Liver (tissue), 9 donors: ENCODE measurements around the gene UNC13C. TPM values are rescaled to one million over a fixed set of nuclear protein-coding genes. Genes with fewer than 3 reads are reported as not detected.

ENCODE experiments used
- DNase-seq: peaks from one replicate; pipeline ENCODE4 v3.0.0-alpha.2; 2017; ENCODE audit warnings: low spot score
- H3K27ac ChIP-seq, 2 donors: one replicate each; pipeline ENCODE4 v1.7.0; 2013; ENCODE audit warnings: inconsistent platforms in 2 of 2, low read length in 2 of 2, control low read depth in 1 of 2, low read depth in 1 of 2, mild to moderate bottlenecking in 1 of 2
- H3K27me3 ChIP-seq, 4 donors: one replicate each; pipeline versions ENCODE4 v1.6.1 to v1.7.0; 2013; ENCODE audit warnings: low read length in 3 of 4, inconsistent platforms in 1 of 4, mild to moderate bottlenecking in 1 of 4, moderate library complexity in 1 of 4; ENCODE audit not compliant: control insufficient read depth in 4 of 4, insufficient read depth in 4 of 4
- H3K36me3 ChIP-seq, 4 donors: one replicate each; pipeline versions ENCODE4 v1.6.1 to v1.7.0; 2013; ENCODE audit warnings: low read length in 3 of 4, mild to moderate bottlenecking in 3 of 4, low read depth in 1 of 4, moderate library complexity in 1 of 4; ENCODE audit not compliant: control insufficient read depth in 4 of 4, insufficient read depth in 3 of 4
- H3K4me1 ChIP-seq, 4 donors: one replicate each; pipeline versions ENCODE4 v1.6.1 to v1.7.0; 2013; ENCODE audit warnings: low read length in 3 of 4, mild to moderate bottlenecking in 3 of 4, moderate library complexity in 1 of 4; ENCODE audit not compliant: control insufficient read depth in 4 of 4, insufficient read depth in 4 of 4
- H3K4me3 ChIP-seq, 3 donors: one replicate each; pipeline versions ENCODE4 v1.6.1 to v1.7.0; 2013; ENCODE audit warnings: low read length in 3 of 3, control low read depth in 1 of 3, low read depth in 1 of 3, mild to moderate bottlenecking in 1 of 3
- H3K9ac ChIP-seq, 2 donors: one replicate each; pipeline ENCODE4 v1.7.0; 2013; ENCODE audit warnings: low read length in 2 of 2, mild to moderate bottlenecking in 2 of 2, moderate library complexity in 2 of 2, control low read depth in 1 of 2, low read depth in 1 of 2
- H3K9me3 ChIP-seq, 4 donors: one replicate each; pipeline versions ENCODE4 v1.6.1 to v1.7.0; 2013; ENCODE audit warnings: low read length in 3 of 4; ENCODE audit not compliant: control insufficient read depth in 4 of 4
- CTCF ChIP-seq: fragments of 150-350 bp; IDR thresholded peaks from 2 replicates; pipeline ENCODE4 v1.5.1; 2017; ENCODE audit warnings: improper control_type of control experiment, low read depth, low read length; ENCODE audit not compliant: missing input control
- EGR1 ChIP-seq, 2 donors: IDR thresholded peaks; 2 replicates each; pipeline ENCODE4 v1.6.1; 2016 to 2018; ENCODE audit warnings: antibody characterized with exemption in 2 of 2, low read depth in 2 of 2
- FOXA2 ChIP-seq: IDR thresholded peaks from 2 replicates; pipeline ENCODE4 v1.6.1; 2016; ENCODE audit warnings: antibody characterized with exemption
- GABPA ChIP-seq, 2 donors: IDR thresholded peaks in 1 of 2; conservative IDR thresholded peaks in 1 of 2; 2 replicates each; pipeline ENCODE4 v1.6.1; 2016; ENCODE audit warnings: antibody characterized with exemption in 2 of 2, mild to moderate bottlenecking in 1 of 2, moderate library complexity in 1 of 2
- HNF4A ChIP-seq, 2 donors: conservative IDR thresholded peaks; 2 replicates each; pipeline ENCODE4 v1.6.1; 2016; ENCODE audit warnings: antibody characterized with exemption in 2 of 2, mild to moderate bottlenecking in 2 of 2
- HNF4G ChIP-seq: IDR thresholded peaks from 2 replicates; pipeline ENCODE4 v1.6.1; 2016; ENCODE audit warnings: antibody characterized with exemption
- MAX ChIP-seq: IDR thresholded peaks from 2 replicates; pipeline ENCODE4 v1.6.1; 2016; ENCODE audit warnings: antibody characterized with exemption
- RAD21 ChIP-seq, 2 donors: IDR thresholded peaks; 2 replicates each; pipeline ENCODE4 v1.6.1; 2016; ENCODE audit warnings: antibody characterized with exemption in 2 of 2, mild to moderate bottlenecking in 2 of 2
- REST ChIP-seq: IDR thresholded peaks from 2 replicates; pipeline ENCODE4 v1.6.1; 2016; ENCODE audit warnings: antibody characterized with exemption, mild to moderate bottlenecking
- SP1 ChIP-seq: IDR thresholded peaks from 2 replicates; pipeline ENCODE4 v1.6.1; 2018; ENCODE audit warnings: antibody characterized with exemption, mild to moderate bottlenecking
- ZBTB33 ChIP-seq: IDR thresholded peaks from 2 replicates; pipeline ENCODE4 v1.6.1; 2016; ENCODE audit warnings: antibody characterized with exemption
- WGBS: extraction: QIAGEN DNeasy Blood & Tissue Kit; methylation state at CpG from one replicate; pipeline ENCODE4 v1.1.7; 2013; 5-methylcytosine and 5-hydroxymethylcytosine counted together
- polyA plus RNA-seq, 2 donors: library from polyadenylated mRNA; stranded (reverse) in 1 of 2; unstranded in 1 of 2; fragments of 200-250 nt in 1 of 2; fragments of >200 nt in 1 of 2; fragmentation: Nextera tagmentation in 1 of 2; extraction: Ambion mirVana in 1 of 2; gene quantifications; one replicate each; pipeline versions ENCODE4 v1.2.1 to v1.2.3, GENCODE V29; 2013 to 2015
- total RNA-seq, 2 donors: library from RNA; depleted of rRNA; stranded (reverse); fragments of >200 nt; gene quantifications; one replicate each; pipeline ENCODE4 v1.2.3, GENCODE V29; 2014
- donor health status: healthy.
- donor health status: healthy.
- donor health status: healthy.
- donor health status: healthy.
- donor health status: healthy.

Gene UNC13C
- total and polyA plus RNA-seq, 4 donors: 0.19 TPM; not detected in 3

- no peaks in the 10 kb centered on the region for H3K9me3 ChIP-seq
- no peak for DNase-seq
- H3K9ac ChIP-seq: no peak overlapping the region
- no peaks in the 10 kb centered on the region for H3K36me3 ChIP-seq
- H3K4me3 ChIP-seq: no peak overlapping the region
- no peaks in the 10 kb centered on the region for H3K4me1 ChIP-seq
- H3K27ac ChIP-seq: no peak overlapping the region
- H3K27me3 ChIP-seq: no peaks in the 10 kb centered on the region
- 85% methylated on average over 2 of the region's 2 CpGs for WGBS
- TF ChIP-seq RAD21 (IDR thresholded peaks at IDR 0.05) (no peak), CTCF (no peak), GABPA (IDR thresholded peaks at IDR 0.05 in 1 of 2, conservative IDR thresholded peaks at IDR 0.05 in 1 of 2) (no peak), HNF4A (conservative IDR thresholded peaks at IDR 0.05) (no peak), HNF4G (no peak), ZBTB33 (no peak), SP1 (no peak), MAX (no peak), REST (no peak), FOXA2 (no peak), EGR1 (IDR thresholded peaks at IDR 0.05; ENCODE audit: low read depth in 2 of 2) (no peak)
Observed at GRCh38 chr15:54127574-54127973, 149.3 kb downstream of the UNC13C start.

- TF ChIP-seq HNF4A (conservative IDR thresholded peaks at IDR 0.05): no peak
- H3K36me3 ChIP-seq: no peaks in the 10 kb centered on the region
- 68% methylated on average over 3 of the region's 3 CpGs for WGBS
Observed at GRCh38 chr15:54131410-54131809, 153.2 kb downstream of the UNC13C start.

More at GRCh38 chr15:54131410-54131809, 153.2 kb downstream of the UNC13C start:
- Histone ChIP-seq H3K27me3 (no peaks in the 10 kb centered on the region), H3K4me1 (no peaks in the 10 kb centered on the region), H3K4me3 (no peak overlapping the region), H3K27ac (no peak overlapping the region), H3K9me3 (no peaks in the 10 kb centered on the region), H3K9ac (no peak overlapping the region)
- DNase-seq: no peak
